HepG2 (cell line): ENCODE results near the gene ZNF382. TPM values are rescaled to one million over a fixed set of nuclear protein-coding genes. Genes with fewer than 3 reads are reported as not detected.

Experiments
- ARNT2 ChIP-seq: sonication (generic); formaldehyde crosslinking; IDR thresholded peaks from 2 replicates; pipeline ENCODE4 v1.8.0; 2022; ENCODE audit warnings: mild to moderate bottlenecking, low read depth, missing genetic modification reagents, moderate library complexity
- ASH2L ChIP-seq: fragments of 300-600, 200-600 bp; sonication (generic); IDR thresholded peaks from 2 replicates; pipeline ENCODE4 v1.7.0; 2017; ENCODE audit warnings: low read depth, mild to moderate bottlenecking, moderate library complexity, mixed read lengths, low read length; ENCODE audit not compliant: insufficient read length
- ATAD3A ChIP-seq: sonication (generic); formaldehyde crosslinking; IDR thresholded peaks from 2 replicates; pipeline ENCODE4 v1.4.0; 2020; ENCODE audit warnings: missing genetic modification reagents
- ATF5 ChIP-seq: sonication (generic); formaldehyde crosslinking; IDR thresholded peaks from 2 replicates; pipeline ENCODE4 v1.4.0; 2020; ENCODE audit warnings: mild to moderate bottlenecking, low read depth, missing genetic modification reagents
- DDIT3 ChIP-seq: sonication (generic); formaldehyde crosslinking; IDR thresholded peaks from 2 replicates; pipeline ENCODE4 v1.4.0; 2020; ENCODE audit warnings: mild to moderate bottlenecking, missing genetic modification reagents
- DPF2 ChIP-seq: sonication (generic); formaldehyde crosslinking; IDR thresholded peaks from 2 replicates; pipeline ENCODE4 v1.4.0; 2020; ENCODE audit warnings: mild to moderate bottlenecking, low read depth, missing genetic modification reagents, borderline replicate concordance
- IKZF4 ChIP-seq: sonication (generic); formaldehyde crosslinking; IDR thresholded peaks from 2 replicates; pipeline ENCODE4 v1.5.1; 2020; ENCODE audit warnings: borderline replicate concordance, mild to moderate bottlenecking, low read depth, missing genetic modification reagents; ENCODE audit errors: not compliant biosample characterization
- KLF12 ChIP-seq: sonication (generic); formaldehyde crosslinking; IDR thresholded peaks from 2 replicates; pipeline ENCODE4 v1.4.0; 2020; ENCODE audit warnings: missing genetic modification reagents, borderline replicate concordance
- KLF9 ChIP-seq: IDR thresholded peaks from 2 replicates; pipeline ENCODE4 v1.6.1; 2016; ENCODE audit warnings: low read depth
- MYPOP ChIP-seq: sonication (generic); formaldehyde crosslinking; IDR thresholded peaks from 2 replicates; pipeline ENCODE4 v1.8.1; 2023; ENCODE audit warnings: mild to moderate bottlenecking, moderate library complexity, missing genetic modification reagents
- NPAS2 ChIP-seq: sonication (generic); formaldehyde crosslinking; IDR thresholded peaks from 2 replicates; pipeline ENCODE4 v1.8.0; 2022; ENCODE audit warnings: mild to moderate bottlenecking, missing genetic modification reagents, borderline replicate concordance
- PREB ChIP-seq: sonication (generic); formaldehyde crosslinking; IDR thresholded peaks from 2 replicates; pipeline ENCODE4 v1.4.0; 2020; ENCODE audit warnings: missing genetic modification reagents
- UBTF ChIP-seq: sonication (generic); formaldehyde crosslinking; IDR thresholded peaks from 2 replicates; pipeline ENCODE4 v1.4.0; 2020; ENCODE audit warnings: mild to moderate bottlenecking, missing genetic modification reagents
- WIZ ChIP-seq: sonication (generic); formaldehyde crosslinking; IDR thresholded peaks from 2 replicates; pipeline ENCODE4 v1.5.1; 2020; ENCODE audit warnings: mild to moderate bottlenecking, missing genetic modification reagents
- ZBTB14 ChIP-seq: sonication (generic); formaldehyde crosslinking; IDR thresholded peaks from 2 replicates; pipeline ENCODE4 v1.4.0; 2020; ENCODE audit warnings: missing genetic modification reagents
- ZFYVE20 ChIP-seq: sonication (generic); formaldehyde crosslinking; IDR thresholded peaks from 2 replicates; pipeline ENCODE4 v1.8.0; 2023; ENCODE audit warnings: low read depth, mild to moderate bottlenecking, moderate library complexity, missing genetic modification reagents, borderline replicate concordance
- ZKSCAN8 ChIP-seq: IDR thresholded peaks from 2 replicates; pipeline ENCODE4 v1.6.1; 2016; ENCODE audit warnings: borderline replicate concordance, missing genetic modification reagents, missing compliant biosample characterization
- ZNF333 ChIP-seq: sonication (generic); formaldehyde crosslinking; IDR thresholded peaks from 2 replicates; pipeline ENCODE4 v1.4.0; 2020; ENCODE audit warnings: mild to moderate bottlenecking, missing genetic modification reagents, borderline replicate concordance
- ZNF746 ChIP-seq: sonication (generic); formaldehyde crosslinking; IDR thresholded peaks from 2 replicates; pipeline ENCODE4 v1.8.0; 2022; ENCODE audit warnings: mild to moderate bottlenecking, missing genetic modification reagents
- ZNF761 ChIP-seq: sonication (generic); formaldehyde crosslinking; conservative IDR thresholded peaks from 2 replicates; pipeline ENCODE4 v1.4.0; 2020; ENCODE audit warnings: mild to moderate bottlenecking, missing genetic modification reagents
- ZSCAN30 ChIP-seq: sonication (generic); formaldehyde crosslinking; IDR thresholded peaks from 2 replicates; pipeline ENCODE4 v1.5.0; 2020; ENCODE audit warnings: mild to moderate bottlenecking, missing genetic modification reagents
- polyA plus RNA-seq, 8 experiments: library from polyadenylated mRNA; depleted of rRNA in 3 of 8; stranded (reverse) in 7 of 8; unstranded in 1 of 8; fragments of >200 nt; fragmentation: Illumina TruSeq in 4 of 8; extraction: Trizol in 4 of 8; gene quantifications; 2 replicates each; pipeline versions ENCODE4 v1.2.1 to v1.2.3, GENCODE V29; 2011 to 2016; ENCODE audit warnings: low read depth in 4 of 8, missing spikeins in 1 of 8, mixed read lengths in 1 of 8; ENCODE audit not compliant: insufficient read depth in 1 of 8
- total RNA-seq, 5 experiments: library from RNA; depleted of rRNA; stranded (reverse); fragments of >200 nt; fragmentation: Illumina TruSeq; extraction: Trizol; gene quantifications; 2 replicates each; pipeline ENCODE4 v1.2.3, GENCODE V29; 2016; ENCODE audit warnings: low read depth in 1 of 5

The ZNF382 gene
- total and polyA plus RNA-seq, 2 of the 13 experiments (the other 11 are each of a cell fraction or from before 2014, with no cell fraction given) = 2.3 to 6.8 TPM

GRCh38 chr19:36573020-36573894, 31.9 kb upstream of the ZNF382 start, which contains the start of gene ZNF529 (continued):
- TF ChIP-seq PREB (CRISPR knock-in tag) (no peak), ARNT2 (CRISPR knock-in tag) (no peak; the same call in 1 of the 2 replicates), UBTF (peak; percentile 88), ZKSCAN8 (CRISPR knock-in tag) (0 out of 2 replicates have a peak, but pooled peaks have one; percentile 61), DPF2 (no peak), ZBTB14 (no peak), ATAD3A (CRISPR knock-in tag) (no peak), ZFYVE20 (no peak), DDIT3 (CRISPR knock-in tag) (no peak), KLF9 (CRISPR knock-in tag) (no peak), ASH2L (peak; percentile 90), NPAS2 (CRISPR knock-in tag) (no peak), MYPOP (CRISPR knock-in tag) (peak; percentile 61; the same call in 1 of the 2 replicates), ZNF761 (CRISPR knock-in tag) (no peak), ATF5 (CRISPR knock-in tag) (no peak), ZSCAN30 (0 out of 2 replicates have a peak, but pooled peaks have one; percentile 61), IKZF4 (peak; percentile 77), KLF12 (CRISPR knock-in tag) (peak; percentile 71; the same call in 1 of the 2 replicates), ZNF746 (CRISPR knock-in tag) (no peak), ZNF333 (no peak), WIZ (CRISPR knock-in tag) (0 out of 2 replicates have a peak, but pooled peaks have one; percentile 38)
